ENCODE data around the gene MTF1. TPM values are rescaled to one million over a fixed set of nuclear protein-coding genes. Genes with fewer than 3 reads are reported as not detected.

Gene MTF1
- total and polyA plus RNA-seq, 2 donors (not counting 1 experiment from before 2014, with no cell fraction given) = 4.5 to 8.4 TPM

GRCh38 chr1:37795340-37796125 lies 63.9 kb downstream of the MTF1 start:
- Histone ChIP-seq H3K4me3 (replicated peaks in 1 of 4; ENCODE audit: control extremely low read depth in 1 of 4, insufficient read depth in 1 of 4, low read depth in 3 of 4, low read length in 4 of 4) (no peak overlapping the region), H3K79me2 (ENCODE audit: control insufficient read depth, insufficient read depth, low read length) (no peaks in the 10 kb centered on the region), H3K9ac (ENCODE audit: insufficient read depth, low read length) (no peak overlapping the region), H3K36me3 (ENCODE audit: control insufficient read depth, insufficient read depth, low read length) (no peaks in the 10 kb centered on the region), H3K27me3 (ENCODE audit: control insufficient read depth, insufficient read depth, low read length) (peaks cover 11% of the 10 kb centered on the region), H2AFZ (ENCODE audit: low read length) (no peak overlapping the region), H3K27ac (ENCODE audit: insufficient read depth, low read length) (no peak overlapping the region), H3K4me1 (ENCODE audit: control insufficient read depth, extremely low read depth, insufficient read depth, low read length) (no peaks in the 10 kb centered on the region), H4K20me1 (ENCODE audit: control insufficient read depth, extremely low read depth, insufficient read depth, low read length) (no peaks in the 10 kb centered on the region), H3K9me3 (ENCODE audit: control insufficient read depth, insufficient read depth, low read depth, low read length) (no peaks in the 10 kb centered on the region), H3K4me2 (ENCODE audit: extremely low read depth, insufficient read depth, low read length) (no peak overlapping the region)
- peak; percentile 44 to 48 for DNase-seq (ENCODE audit: low read depth in 2 of 2)
- TF ChIP-seq EZH2 (IDR thresholded peaks at IDR 0.05; ENCODE audit: low read length, missing control alignments) (no peak), CTCF (conservative IDR thresholded peaks at IDR 0.05 in 1 of 2, IDR thresholded peaks at IDR 0.05 in 1 of 2; ENCODE audit: low read depth in 1 of 2, low read length in 2 of 2) (no peak)

GRCh38 chr1:37794372-37795339 lies 64.7 kb downstream of the MTF1 start:
- Histone ChIP-seq H3K4me3 (replicated peaks in 1 of 4; ENCODE audit: control extremely low read depth in 1 of 4, insufficient read depth in 1 of 4, low read depth in 3 of 4, low read length in 4 of 4) (peak overlapping the region in 1 of 4 experiments; percentile 20), H2AFZ (ENCODE audit: low read length) (no peak overlapping the region), H3K9ac (ENCODE audit: insufficient read depth, low read length) (no peak overlapping the region), H3K36me3 (ENCODE audit: control insufficient read depth, insufficient read depth, low read length) (no peaks in the 10 kb centered on the region), H3K4me2 (ENCODE audit: extremely low read depth, insufficient read depth, low read length) (no peak overlapping the region), H4K20me1 (ENCODE audit: control insufficient read depth, extremely low read depth, insufficient read depth, low read length) (no peaks in the 10 kb centered on the region), H3K79me2 (ENCODE audit: control insufficient read depth, insufficient read depth, low read length) (no peaks in the 10 kb centered on the region), H3K27me3 (ENCODE audit: control insufficient read depth, insufficient read depth, low read length) (peaks cover 11% of the 10 kb centered on the region), H3K27ac (ENCODE audit: insufficient read depth, low read length) (no peak overlapping the region), H3K9me3 (ENCODE audit: control insufficient read depth, insufficient read depth, low read depth, low read length) (no peaks in the 10 kb centered on the region), H3K4me1 (ENCODE audit: control insufficient read depth, extremely low read depth, insufficient read depth, low read length) (no peaks in the 10 kb centered on the region)
- TF ChIP-seq CTCF (conservative IDR thresholded peaks at IDR 0.05 in 1 of 2, IDR thresholded peaks at IDR 0.05 in 1 of 2; ENCODE audit: low read depth in 1 of 2, low read length in 2 of 2) (no peak), EZH2 (IDR thresholded peaks at IDR 0.05; ENCODE audit: low read length, missing control alignments) (no peak)
- no peak for DNase-seq (ENCODE audit: low read depth in 2 of 2)

GRCh38 chr1:37793773-37794371 lies 65.5 kb downstream of the MTF1 start, which contains the start of gene MANEAL:
MANEAL (plus strand) TSS chr1:37793847; CDS start chr1:37794183, 336 bp downstream.
- no peaks in the 10 kb centered on the region for H3K36me3 ChIP-seq (ENCODE audit: control insufficient read depth, insufficient read depth, low read length)
- H3K27me3 ChIP-seq (ENCODE audit: control insufficient read depth, insufficient read depth, low read length) = peaks cover 11% of the 10 kb centered on the region
- TF ChIP-seq CTCF (conservative IDR thresholded peaks at IDR 0.05 in 1 of 2, IDR thresholded peaks at IDR 0.05 in 1 of 2; ENCODE audit: low read depth in 1 of 2, low read length in 2 of 2) (no peak), EZH2 (IDR thresholded peaks at IDR 0.05; ENCODE audit: low read length, missing control alignments) (no peak)
- H3K79me2 ChIP-seq (ENCODE audit: control insufficient read depth, insufficient read depth, low read length) = no peaks in the 10 kb centered on the region
- no peak within 1 kb of the TSS for H3K27ac ChIP-seq (ENCODE audit: insufficient read depth, low read length)
- no peaks in the 10 kb centered on the region for H4K20me1 ChIP-seq (ENCODE audit: control insufficient read depth, extremely low read depth, insufficient read depth, low read length)
- H3K9ac ChIP-seq (ENCODE audit: insufficient read depth, low read length) = no peak within 1 kb of the TSS
- peak within 1 kb of the TSS; percentile 66 for H3K4me2 ChIP-seq (ENCODE audit: extremely low read depth, insufficient read depth, low read length)
- H3K4me1 ChIP-seq (ENCODE audit: control insufficient read depth, extremely low read depth, insufficient read depth, low read length) = no peaks in the 10 kb centered on the region
- peak; percentile 39 to 61 for DNase-seq (ENCODE audit: low read depth in 2 of 2)
- no peaks in the 10 kb centered on the region for H3K9me3 ChIP-seq (ENCODE audit: control insufficient read depth, insufficient read depth, low read depth, low read length)
- H2AFZ ChIP-seq (ENCODE audit: low read length) = no peak within 1 kb of the TSS
- H3K4me3 ChIP-seq (replicated peaks in 1 of 4; ENCODE audit: control extremely low read depth in 1 of 4, insufficient read depth in 1 of 4, low read depth in 3 of 4, low read length in 4 of 4) = peak within 1 kb of the TSS in 2 of 4 experiments; percentile 32 to 51

Measured in fibroblast of lung (primary cell).